Activated CD8-positive, alpha-beta T cell treated with anti-CD3 and anti-CD28 coated beads for 36 hours (primary cell): ENCODE data around the gene SORT1. TPM values are rescaled to one million over a fixed set of nuclear protein-coding genes. Genes with fewer than 3 reads are reported as not detected.

Experiments
- ATAC-seq: fragments of 200-7000 bp; cut with Tn5 transposase; one replicate; pipeline ENCODE4 v1.10.0; 2021; ENCODE audit warnings: mild to moderate bottlenecking, moderate library complexity
- CTCF ChIA-PET: fragments of 350-600 bp; sonication (Branson Sonifier 250); formaldehyde crosslinking; loops from one replicate; lab custom pipeline; 2021; ENCODE audit warnings: antibody characterized with exemption; lab: Charles Lee
- POLR2A ChIA-PET: fragments of 350-600 bp; sonication (Branson Sonifier 250); formaldehyde crosslinking; loops from one replicate; lab custom pipeline; 2021; ENCODE audit warnings: antibody characterized with exemption; lab: Charles Lee
- DNase-seq: peaks from one replicate; pipeline ENCODE4 v3.0.0-alpha.2; 2020
- H3K27ac Mint-ChIP-seq: one replicate; pipeline ENCODE4 v1.8.0; 2021; ENCODE audit warnings: mild to moderate bottlenecking, mixed read lengths
- H3K27me3 Mint-ChIP-seq: one replicate; pipeline ENCODE4 v1.8.0; 2021; ENCODE audit warnings: mixed read lengths
- H3K36me3 Mint-ChIP-seq: one replicate; pipeline ENCODE4 v1.8.0; 2021; ENCODE audit warnings: low read depth, mixed read lengths
- H3K4me1 Mint-ChIP-seq: one replicate; pipeline ENCODE4 v1.8.0; 2021; ENCODE audit warnings: low read depth, mixed read lengths
- H3K4me3 Mint-ChIP-seq: one replicate; pipeline ENCODE4 v1.8.0; 2021; ENCODE audit warnings: mild to moderate bottlenecking, moderate library complexity, mixed read lengths
- H3K9me3 Mint-ChIP-seq: one replicate; pipeline ENCODE4 v1.8.0; 2021; ENCODE audit warnings: mixed read lengths
- CTCF ChIP-seq: fragments of 200-600 bp; IDR thresholded peaks from one replicate; pipeline ENCODE4 v1.8.0; 2022; ENCODE audit warnings: antibody characterized with exemption, mild to moderate bottlenecking
- intact Hi-C: fragments of 100-400 bp; cut with micrococcal nuclease; formaldehyde crosslinking; loops from one replicate; pipeline ENCODE4 v1.10.0; 2022
- total RNA-seq, 2 experiments: library from RNA; stranded (reverse); gene quantifications; one replicate each; pipeline ENCODE4 v1.2.3, GENCODE V29; 2021

Gene SORT1
- total RNA-seq, 2 experiments from 2014 or later = 2.5 to 3.2 TPM

- intact Hi-C loops = no loop called here
- ATAC-seq (peak; percentile 28), DNase-seq (no peak)
- no peak for TF ChIP-seq CTCF
- Mint-ChIP-seq H3K9me3 (no peaks in the 10 kb centered on the region), H3K4me1 (peaks cover 11% of the 10 kb centered on the region), H3K36me3 (no peaks in the 10 kb centered on the region), H3K27ac (peak overlapping the region; percentile 90), H3K4me3 (peak overlapping the region; percentile 79), H3K27me3 (no peaks in the 10 kb centered on the region)
- ChIA-PET POLR2A (interaction anchor here (0.8 to 1.6 kb wide), 2 partner anchors 11 to 22 kb away, joined by 3 read pairs; partner anchors contain the start of gene MYBPHL), CTCF (interaction anchor here (0.8 to 3.3 kb wide), 3 partner anchors 116 to 248 kb away, joined by 3 to 52 read pairs (median 9); partner anchors contain the start of gene SORT1)
Measured at GRCh38 chr1:109283748-109284600, 113.7 kb downstream of the SORT1 start.

GRCh38 chr1:109282952-109283747 is 114.6 kb downstream of the SORT1 start, which contains the start of gene PSRC1:
PSRC1 (minus strand) TSS chr1:109283145.
- Mint-ChIP-seq H3K27ac (peak within 1 kb of the TSS; percentile 90), H3K9me3 (no peaks in the 10 kb centered on the region), H3K36me3 (no peaks in the 10 kb centered on the region), H3K4me1 (peaks cover 11% of the 10 kb centered on the region), H3K27me3 (no peaks in the 10 kb centered on the region), H3K4me3 (peak within 1 kb of the TSS; percentile 79)
- peak; percentile 58 for TF ChIP-seq CTCF
- DNase-seq = peak; percentile 93
- CTCF ChIA-PET = interaction anchor here (0.8 to 3.3 kb wide), 13 partner anchors 10 to 249 kb away, joined by 3 to 52 read pairs (median 5); partner anchors contain the start of genes CYB561D1 and SORT1
- ATAC-seq = peak; percentile 98
- intact Hi-C loops = no loop called here
- POLR2A ChIA-PET = interaction anchor here (0.8 to 1.6 kb wide), 3 partner anchors 10 to 115 kb away, joined by 3 to 5 read pairs (median 3); partner anchors contain the start of genes MYBPHL and SORT1

GRCh38 chr1:109282497-109282951 is 115.2 kb downstream of the SORT1 start:
- intact Hi-C loops = no loop called here
- Mint-ChIP-seq H3K4me1 (peaks cover 11% of the 10 kb centered on the region), H3K27me3 (no peaks in the 10 kb centered on the region), H3K4me3 (peak overlapping the region; percentile 79), H3K36me3 (no peaks in the 10 kb centered on the region), H3K27ac (no peak overlapping the region), H3K9me3 (no peaks in the 10 kb centered on the region)
- ChIA-PET CTCF (interaction anchor here (0.8 to 3.3 kb wide), 12 partner anchors 11 to 250 kb away, joined by 3 to 52 read pairs (median 5); partner anchors contain the start of genes CYB561D1 and SORT1), POLR2A (interaction anchor here (1.1 to 1.6 kb wide), 3 partner anchors 24 to 182 kb away, joined by 3 to 5 read pairs (median 3); partner anchors contain the start of genes MYBPHL and SORT1)
- DNase-seq = no peak
- TF ChIP-seq CTCF = no peak
- ATAC-seq = no peak

GRCh38 chr1:109281680-109282496 is 115.8 kb downstream of the SORT1 start:
- ATAC-seq (no peak), DNase-seq (no peak)
- POLR2A ChIA-PET = interaction anchor here (1.1 kb wide), 2 partner anchors 116 to 181 kb away, joined by 3 to 5 read pairs; partner anchors contain the start of gene SORT1
- CTCF ChIA-PET = interaction anchor here (1.0 to 3.3 kb wide), 8 partner anchors 23 to 212 kb away, joined by 3 to 52 read pairs (median 5); partner anchors contain the start of genes CYB561D1 and SORT1
- Mint-ChIP-seq H3K4me3 (peak overlapping the region; percentile 79), H3K27ac (no peak overlapping the region), H3K4me1 (peaks cover 15% of the 10 kb centered on the region), H3K36me3 (no peaks in the 10 kb centered on the region), H3K9me3 (no peaks in the 10 kb centered on the region), H3K27me3 (no peaks in the 10 kb centered on the region)
- no peak for TF ChIP-seq CTCF
- intact Hi-C loops = no loop called here
